Stimulated activated CD4-positive, alpha-beta T cell treated with anti-CD3 and anti-CD28 coated beads, Interleukin-4, amount 100 ng/mL, for 48 hours (primary cell): ENCODE results near the gene SEMA3F.
"Not testable (repeated sequence)": the region's sequence is repeated elsewhere in the genome, so short reads cannot be mapped to it uniquely, and the experiment has no call there.

ENCODE experiments used
- DNase-seq, 2 donors: peaks; one replicate each; pipeline ENCODE4 v3.0.0-alpha.2; 2020; ENCODE audit warnings: low read depth in 2 of 2

The SEMA3F gene

GRCh38 chr3:50193746-50194127 lies 38.6 kb downstream of the SEMA3F start:
- no peak for DNase-seq

- DNase-seq, result peak; percentile 63 to 68
These were observed 39.2 kb downstream of the SEMA3F start for GRCh38 chr3:50194128-50194902.

GRCh38 chr3:50194903-50195500 lies 39.9 kb downstream of the SEMA3F start:
- peak in 1 of 2 donors; percentile 16 for DNase-seq

- no peak for DNase-seq
These were observed 40.6 kb downstream of the SEMA3F start for GRCh38 chr3:50195501-50196252.

- no peak for DNase-seq
These were observed 41.2 kb downstream of the SEMA3F start for GRCh38 chr3:50196253-50196801.

GRCh38 chr3:50201573-50202315 lies 46.6 kb downstream of the SEMA3F start:
- DNase-seq, result no peak

- no peak for DNase-seq
These were observed 47.4 kb downstream of the SEMA3F start for GRCh38 chr3:50202353-50203112.

GRCh38 chr3:50203113-50203808 lies 48.1 kb downstream of the SEMA3F start:
- no peak for DNase-seq

- DNase-seq, result no peak
These were observed 49.0 kb downstream of the SEMA3F start for GRCh38 chr3:50203809-50204803.

GRCh38 chr3:50204804-50205412 lies 49.8 kb downstream of the SEMA3F start, which contains the start of gene SLC38A3:
TSS of gene SLC38A3 (plus strand) at chr3:50205271. CDS start at chr3:50214200, 8,929 bp downstream.
- no peak for DNase-seq

GRCh38 chr3:50205413-50206276 lies 50.5 kb downstream of the SEMA3F start:
- DNase-seq, result peak in 1 of 2 donors; percentile 21

GRCh38 chr3:50207359-50208042 lies 52.4 kb downstream of the SEMA3F start:
- no peak for DNase-seq

GRCh38 chr3:50208677-50209344 lies 53.7 kb downstream of the SEMA3F start:
- DNase-seq, result no peak

- DNase-seq, result no peak
These were observed 55.0 kb downstream of the SEMA3F start for GRCh38 chr3:50210176-50210509.

GRCh38 chr3:50210510-50211367 lies 55.6 kb downstream of the SEMA3F start:
- DNase-seq, result no peak

- not testable (repeated sequence) for DNase-seq
These were observed 56.2 kb downstream of the SEMA3F start for GRCh38 chr3:50211368-50211717.
